Astrocyte (in vitro differentiated cells and primary cell): Measurements from ENCODE around the gene ATG7. TPM values are rescaled to one million over a fixed set of nuclear protein-coding genes. Genes with fewer than 3 reads are reported as not detected.

Experiments used
- DNase-seq: peaks from one replicate; pipeline ENCODE4 v3.0.0-alpha.2; 2010; ENCODE audit warnings: low read depth
- FAIRE-seq: peaks from 2 replicates; lab custom pipeline; 2011; peaks lifted over from hg19 to GRCh38; lab: Jason Lieb, UNC
- H2AFZ ChIP-seq: 2 replicates; pipeline ENCODE4 v1.6.0; 2012; ENCODE audit warnings: low read depth, low read length, inconsistent platforms
- H3K27ac ChIP-seq: 2 replicates; pipeline ENCODE4 v1.5.1; 2011; ENCODE audit warnings: low read depth, low read length, inconsistent platforms
- H3K27me3 ChIP-seq: 2 replicates; pipeline ENCODE4 v1.6.0; 2011; ENCODE audit warnings: low read length, inconsistent platforms; ENCODE audit not compliant: insufficient read depth
- H3K36me3 ChIP-seq: 2 replicates; pipeline ENCODE4 v1.5.1; 2011; ENCODE audit warnings: low read length, inconsistent platforms; ENCODE audit not compliant: insufficient read depth
- H3K4me1 ChIP-seq: 2 replicates; pipeline ENCODE4 v1.5.1; 2011; ENCODE audit warnings: low read length, inconsistent platforms; ENCODE audit not compliant: insufficient read depth
- H3K4me2 ChIP-seq: 2 replicates; pipeline ENCODE4 v1.6.0; 2012; ENCODE audit warnings: low read length, inconsistent platforms
- H3K4me3 ChIP-seq: 2 replicates; pipeline ENCODE4 v1.5.1; 2011; ENCODE audit warnings: low read depth, mild to moderate bottlenecking, low read length, inconsistent platforms; ENCODE audit not compliant: insufficient read depth
- H3K79me2 ChIP-seq: 2 replicates; pipeline ENCODE4 v1.6.0; 2012; ENCODE audit warnings: mild to moderate bottlenecking, low read length, inconsistent platforms; ENCODE audit not compliant: insufficient read depth
- H3K9ac ChIP-seq: 2 replicates; pipeline ENCODE4 v1.6.0; 2012; ENCODE audit warnings: mild to moderate bottlenecking, low read length, inconsistent platforms
- H3K9me3 ChIP-seq: 2 replicates; pipeline ENCODE4 v1.5.1; 2012; ENCODE audit warnings: low read depth, mild to moderate bottlenecking, low read length, inconsistent platforms; ENCODE audit not compliant: insufficient read depth
- H4K20me1 ChIP-seq: 2 replicates; pipeline ENCODE4 v1.6.0; 2012; ENCODE audit warnings: low read length, inconsistent platforms; ENCODE audit not compliant: insufficient read depth
- H3K27ac Mint-ChIP-seq: one replicate; pipeline ENCODE4 v1.8.0; 2021; ENCODE audit warnings: mild to moderate bottlenecking, mixed read lengths; ENCODE audit not compliant: unreplicated experiment
- H3K27me3 Mint-ChIP-seq: one replicate; pipeline ENCODE4 v1.8.0; 2021; ENCODE audit warnings: low read depth, mixed read lengths; ENCODE audit not compliant: unreplicated experiment
- H3K36me3 Mint-ChIP-seq: one replicate; pipeline ENCODE4 v1.8.0; 2021; ENCODE audit warnings: low read depth, mixed read lengths; ENCODE audit not compliant: unreplicated experiment
- H3K4me1 Mint-ChIP-seq: one replicate; pipeline ENCODE4 v1.8.0; 2021; ENCODE audit warnings: low read depth, mixed read lengths; ENCODE audit not compliant: unreplicated experiment
- H3K4me3 Mint-ChIP-seq: one replicate; pipeline ENCODE4 v1.8.0; 2021; ENCODE audit warnings: mild to moderate bottlenecking, moderate library complexity, mixed read lengths; ENCODE audit not compliant: unreplicated experiment
- H3K9me3 Mint-ChIP-seq: one replicate; pipeline ENCODE4 v1.8.0; 2021; ENCODE audit warnings: mild to moderate bottlenecking, mixed read lengths; ENCODE audit not compliant: unreplicated experiment
- EZH2 ChIP-seq: IDR thresholded peaks from 2 replicates; pipeline ENCODE4 v1.6.1; 2012; ENCODE audit warnings: mild to moderate bottlenecking, low read length, inconsistent platforms; ENCODE audit not compliant: insufficient read depth
- total RNA-seq: library from RNA; stranded (reverse); gene quantifications from 2 replicates; pipeline ENCODE4 v1.2.1, GENCODE V29; 2021
- TF ChIP-seq, protein P1 (sequence below): IDR thresholded peaks from 2 replicates; pipeline ENCODE4 v1.5.1; 2011; ENCODE audit warnings: low read depth, mild to moderate bottlenecking, inconsistent platforms, low read length, moderate library complexity; ENCODE audit not compliant: insufficient read depth

ATG7 gene
- total RNA-seq, 1 donor from 2014 or later, result 29.5 TPM

DNA sequence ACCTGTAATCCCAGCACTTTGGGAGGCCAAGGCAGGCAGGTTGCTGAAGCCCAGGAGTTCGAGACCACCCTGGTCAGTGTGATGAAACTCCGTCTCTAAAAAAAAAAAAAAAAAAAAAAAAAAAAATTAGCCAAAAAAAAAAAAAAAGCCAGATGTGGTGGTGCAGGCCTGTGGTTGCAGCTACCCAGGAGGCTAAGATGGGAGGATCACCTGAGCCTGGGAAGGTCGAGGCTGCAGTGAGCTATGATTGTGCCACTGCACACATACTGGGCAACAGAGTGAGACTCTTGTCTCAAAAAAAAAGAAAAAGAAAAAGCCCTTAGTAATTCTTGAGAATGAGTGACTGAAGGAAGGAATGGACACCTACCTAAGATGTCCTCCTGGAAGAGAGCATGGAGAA, 266.4 kb downstream of the ATG7 start:
- Histone ChIP-seq H3K27ac (no peak overlapping the region), H3K9me3 (peaks cover under 1% of the 10 kb centered on the region), H3K36me3 (no peaks in the 10 kb centered on the region), H2AFZ (no peak overlapping the region), H3K79me2 (no peaks in the 10 kb centered on the region), H3K4me3 (no peak overlapping the region), H4K20me1 (no peaks in the 10 kb centered on the region), H3K27me3 (no peaks in the 10 kb centered on the region), H3K4me1 (no peaks in the 10 kb centered on the region), H3K9ac (no peak overlapping the region), H3K4me2 (no peak overlapping the region)
- no peak for FAIRE-seq
- Mint-ChIP-seq H3K27ac (no peak overlapping the region), H3K4me1 (no peaks in the 10 kb centered on the region), H3K27me3 (no peaks in the 10 kb centered on the region), H3K36me3 (peaks cover 5% of the 10 kb centered on the region), H3K9me3 (no peaks in the 10 kb centered on the region), H3K4me3 (no peak overlapping the region)
- no peak for DNase-seq
- no peak for TF ChIP-seq EZH2
- TF ChIP-seq, protein P1, sequence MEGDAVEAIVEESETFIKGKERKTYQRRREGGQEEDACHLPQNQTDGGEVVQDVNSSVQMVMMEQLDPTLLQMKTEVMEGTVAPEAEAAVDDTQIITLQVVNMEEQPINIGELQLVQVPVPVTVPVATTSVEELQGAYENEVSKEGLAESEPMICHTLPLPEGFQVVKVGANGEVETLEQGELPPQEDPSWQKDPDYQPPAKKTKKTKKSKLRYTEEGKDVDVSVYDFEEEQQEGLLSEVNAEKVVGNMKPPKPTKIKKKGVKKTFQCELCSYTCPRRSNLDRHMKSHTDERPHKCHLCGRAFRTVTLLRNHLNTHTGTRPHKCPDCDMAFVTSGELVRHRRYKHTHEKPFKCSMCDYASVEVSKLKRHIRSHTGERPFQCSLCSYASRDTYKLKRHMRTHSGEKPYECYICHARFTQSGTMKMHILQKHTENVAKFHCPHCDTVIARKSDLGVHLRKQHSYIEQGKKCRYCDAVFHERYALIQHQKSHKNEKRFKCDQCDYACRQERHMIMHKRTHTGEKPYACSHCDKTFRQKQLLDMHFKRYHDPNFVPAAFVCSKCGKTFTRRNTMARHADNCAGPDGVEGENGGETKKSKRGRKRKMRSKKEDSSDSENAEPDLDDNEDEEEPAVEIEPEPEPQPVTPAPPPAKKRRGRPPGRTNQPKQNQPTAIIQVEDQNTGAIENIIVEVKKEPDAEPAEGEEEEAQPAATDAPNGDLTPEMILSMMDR, result no peak

DNA sequence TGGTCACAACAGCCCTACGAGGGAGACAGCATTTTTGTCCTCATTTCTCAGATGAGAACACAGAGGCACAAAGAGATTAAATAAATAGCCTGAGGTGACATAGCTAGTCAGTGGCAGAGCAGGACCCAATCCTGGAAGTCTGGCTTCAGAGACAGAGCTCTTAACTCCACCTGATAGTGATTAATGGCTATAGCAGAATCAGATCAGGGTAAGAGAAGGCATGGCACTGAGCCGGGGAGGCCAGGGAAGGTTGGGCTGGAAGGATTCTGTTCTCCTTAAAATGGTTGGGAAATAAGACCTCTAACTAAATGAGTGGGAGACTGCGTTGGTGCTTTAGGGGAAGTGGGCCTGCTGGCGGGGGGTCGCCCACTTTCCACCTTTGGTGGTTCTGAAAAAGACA, 267.0 kb downstream of the ATG7 start:
- no peaks in the 10 kb centered on the region for H3K9me3 Mint-ChIP-seq
- no peak overlapping the region for H3K4me3 ChIP-seq
- no peaks in the 10 kb centered on the region for H4K20me1 ChIP-seq
- TF ChIP-seq, protein P1, result no peak
- no peak for TF ChIP-seq EZH2
- H3K27ac Mint-ChIP-seq, result no peak overlapping the region
- no peak overlapping the region for H2AFZ ChIP-seq
- no peak overlapping the region for H3K4me3 Mint-ChIP-seq
- peaks cover 5% of the 10 kb centered on the region for H3K36me3 Mint-ChIP-seq
- no peak overlapping the region for H3K4me2 ChIP-seq
- H3K79me2 ChIP-seq, result no peaks in the 10 kb centered on the region
- no peaks in the 10 kb centered on the region for H3K36me3 ChIP-seq
- H3K27ac ChIP-seq, result no peak overlapping the region
- FAIRE-seq (no peak), DNase-seq (no peak)
- no peaks in the 10 kb centered on the region for H3K4me1 Mint-ChIP-seq
- H3K4me1 ChIP-seq, result peaks cover 2% of the 10 kb centered on the region
- H3K9ac ChIP-seq, result no peak overlapping the region
- peaks cover 4% of the 10 kb centered on the region for H3K9me3 ChIP-seq
- no peaks in the 10 kb centered on the region for H3K27me3 Mint-ChIP-seq
- H3K27me3 ChIP-seq, result no peaks in the 10 kb centered on the region

DNA sequence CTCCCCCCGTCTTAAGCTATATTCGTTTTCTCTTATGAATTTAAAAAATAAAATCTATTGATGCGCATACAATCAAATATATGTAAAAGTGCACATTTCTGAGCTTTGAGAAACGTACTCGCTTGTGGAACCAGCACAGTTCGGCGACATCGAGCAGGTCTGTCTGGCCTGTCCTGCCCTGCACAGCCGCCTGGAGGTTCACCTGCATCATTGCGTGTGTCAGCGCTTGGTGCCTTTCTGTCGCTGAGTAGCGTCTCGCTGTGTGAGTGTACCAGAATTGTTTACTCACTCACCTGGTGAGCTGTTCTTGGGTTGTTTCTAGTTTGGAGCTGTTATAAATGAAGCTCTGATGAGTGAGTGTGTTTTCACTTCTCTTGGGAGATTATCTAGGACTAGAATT, 267.5 kb downstream of the ATG7 start:
- FAIRE-seq (no peak), DNase-seq (no peak)
- Mint-ChIP-seq H3K9me3 (no peaks in the 10 kb centered on the region), H3K36me3 (peaks cover 5% of the 10 kb centered on the region), H3K27ac (no peak overlapping the region), H3K4me1 (peaks cover 2% of the 10 kb centered on the region), H3K27me3 (no peaks in the 10 kb centered on the region), H3K4me3 (no peak overlapping the region)
- H3K9me3 ChIP-seq, result peaks cover 4% of the 10 kb centered on the region
- no peak overlapping the region for H3K9ac ChIP-seq
- no peaks in the 10 kb centered on the region for H3K79me2 ChIP-seq
- TF ChIP-seq, protein P1, result no peak
- TF ChIP-seq EZH2, result no peak
- no peak overlapping the region for H2AFZ ChIP-seq
- no peak overlapping the region for H3K4me3 ChIP-seq
- no peaks in the 10 kb centered on the region for H3K27me3 ChIP-seq
- H3K36me3 ChIP-seq, result no peaks in the 10 kb centered on the region
- H4K20me1 ChIP-seq, result no peaks in the 10 kb centered on the region
- peaks cover 7% of the 10 kb centered on the region for H3K4me1 ChIP-seq
- H3K27ac ChIP-seq, result no peak overlapping the region
- H3K4me2 ChIP-seq, result no peak overlapping the region
